H1 (cell line): ENCODE results near the gene ADM2. TPM values are rescaled to one million over a fixed set of nuclear protein-coding genes. Genes with fewer than 3 reads are reported as not detected.

Experiments used
- GABPA ChIP-seq: IDR thresholded peaks from 2 replicates; pipeline ENCODE4 v1.6.1; 2011; ENCODE audit warnings: mild to moderate bottlenecking, low read length, moderate library complexity, borderline replicate concordance; ENCODE audit not compliant: insufficient read depth
- SIRT6 ChIP-seq: IDR thresholded peaks from one replicate; pipeline ENCODE4 v1.7.1; 2012; ENCODE audit warnings: low read length, inconsistent platforms
- ZNF274 ChIP-seq: IDR thresholded peaks from 2 replicates; pipeline ENCODE4 v1.7.0; 2012; ENCODE audit warnings: low read length, borderline replicate concordance; ENCODE audit errors: extremely low read depth
- polyA plus RNA-seq, 7 experiments: library from polyadenylated mRNA; depleted of rRNA in 3 of 7; stranded (reverse) in 5 of 7; unstranded in 2 of 7; fragments of >200 nt in 5 of 7; fragments of 200-250 nt in 2 of 7; gene quantifications; 1 replicate in 5 of 7; 2 replicates in 1 of 7; 4 replicates in 1 of 7; pipeline versions ENCODE4 v1.2.1 to v1.2.3, GENCODE V29; 2011 to 2013; ENCODE audit warnings: missing spikeins in 2 of 7, mixed read lengths in 2 of 7
- total RNA-seq: library from RNA; stranded (reverse); fragmentation: NEBNext Ultra II Directional; extraction: Animal tissue kit (Norgen Biotek cat#: 25700); gene quantifications from 2 replicates; pipeline ENCODE4 v1.2.1, GENCODE V29; 2021

ADM2 gene
- total and polyA plus RNA-seq, 2 of the 8 experiments (the other 6 are each of a cell fraction or from before 2014, with no cell fraction given) = 3.3 to 7.5 TPM

- TF ChIP-seq GABPA = no peak
- no peak for TF ChIP-seq ZNF274
- TF ChIP-seq SIRT6 = no peak
These were observed 46.5 kb upstream of the ADM2 start (continued) for GRCh38 chr22:50434849-50435248.
